Neutrophil (primary cell): Measurements from ENCODE around the gene GRIP1.

Experiments
- H3K27ac ChIP-seq: fragments of 200-600 bp; sonication (generic); 2 replicates; pipeline ENCODE4 v1.5.1; 2016; ENCODE audit warnings: mild to moderate bottlenecking, moderate library complexity
- H3K27me3 ChIP-seq: fragments of 200-600 bp; sonication (generic); 2 replicates; pipeline ENCODE4 v1.6.0; 2016; ENCODE audit warnings: mild to moderate bottlenecking
- H3K36me3 ChIP-seq: fragments of 200-600 bp; sonication (generic); 2 replicates; pipeline ENCODE4 v1.5.1; 2017
- H3K4me1 ChIP-seq, 2 experiments: fragments of 200-600 bp in 1 of 2; sonication (generic) in 1 of 2; 1 replicate in 1 of 2; 2 replicates in 1 of 2; pipeline versions ENCODE4 v1.5.1 to v1.6.1; 2013 to 2016; ENCODE audit warnings: low read depth in 1 of 2, low read length in 1 of 2, mild to moderate bottlenecking in 1 of 2, moderate library complexity in 1 of 2; ENCODE audit not compliant: control insufficient read depth in 1 of 2, insufficient read depth in 1 of 2
- H3K4me3 ChIP-seq, 2 experiments: fragments of 200-600 bp in 1 of 2; sonication (generic) in 1 of 2; 1 replicate in 1 of 2; 2 replicates in 1 of 2; pipeline ENCODE4 v1.5.1; 2013 to 2016; ENCODE audit warnings: low read depth in 1 of 2, low read length in 1 of 2, mild to moderate bottlenecking in 1 of 2, moderate library complexity in 1 of 2
- H3K9me3 ChIP-seq: fragments of 200-600 bp; sonication (generic); 2 replicates; pipeline ENCODE4 v1.5.1; 2016
- TF ChIP-seq, protein P1 (sequence below): fragments of 200-600 bp; sonication (generic); IDR thresholded peaks from 2 replicates; pipeline ENCODE4 v1.5.1; 2016; ENCODE audit warnings: antibody characterized with exemption

Gene GRIP1

DNA sequence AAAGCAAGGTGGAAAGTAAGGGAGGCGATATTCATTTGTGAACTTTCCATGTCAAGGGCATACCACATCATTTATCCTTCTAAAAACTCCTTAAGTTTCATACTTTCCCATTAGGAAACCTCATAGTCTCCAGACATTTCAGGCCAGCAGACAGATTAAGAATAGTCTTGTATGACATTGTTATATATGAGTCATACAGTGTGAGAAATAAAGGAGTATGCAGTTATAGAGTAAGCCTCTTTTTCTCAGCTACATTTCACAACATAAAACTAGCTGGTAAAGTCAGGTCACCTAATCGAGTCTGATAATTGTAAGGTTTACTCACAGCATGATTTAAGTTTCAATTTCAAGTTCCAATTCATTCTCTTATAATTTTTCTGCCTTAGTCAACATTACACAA lies 164.3 kb downstream of the GRIP1 start:
- H3K4me1 ChIP-seq, result no peaks in the 10 kb centered on the region
- no peaks in the 10 kb centered on the region for H3K36me3 ChIP-seq
- TF ChIP-seq, protein P1, sequence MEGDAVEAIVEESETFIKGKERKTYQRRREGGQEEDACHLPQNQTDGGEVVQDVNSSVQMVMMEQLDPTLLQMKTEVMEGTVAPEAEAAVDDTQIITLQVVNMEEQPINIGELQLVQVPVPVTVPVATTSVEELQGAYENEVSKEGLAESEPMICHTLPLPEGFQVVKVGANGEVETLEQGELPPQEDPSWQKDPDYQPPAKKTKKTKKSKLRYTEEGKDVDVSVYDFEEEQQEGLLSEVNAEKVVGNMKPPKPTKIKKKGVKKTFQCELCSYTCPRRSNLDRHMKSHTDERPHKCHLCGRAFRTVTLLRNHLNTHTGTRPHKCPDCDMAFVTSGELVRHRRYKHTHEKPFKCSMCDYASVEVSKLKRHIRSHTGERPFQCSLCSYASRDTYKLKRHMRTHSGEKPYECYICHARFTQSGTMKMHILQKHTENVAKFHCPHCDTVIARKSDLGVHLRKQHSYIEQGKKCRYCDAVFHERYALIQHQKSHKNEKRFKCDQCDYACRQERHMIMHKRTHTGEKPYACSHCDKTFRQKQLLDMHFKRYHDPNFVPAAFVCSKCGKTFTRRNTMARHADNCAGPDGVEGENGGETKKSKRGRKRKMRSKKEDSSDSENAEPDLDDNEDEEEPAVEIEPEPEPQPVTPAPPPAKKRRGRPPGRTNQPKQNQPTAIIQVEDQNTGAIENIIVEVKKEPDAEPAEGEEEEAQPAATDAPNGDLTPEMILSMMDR, result no peak
- no peaks in the 10 kb centered on the region for H3K27me3 ChIP-seq
- no peak overlapping the region for H3K4me3 ChIP-seq
- H3K27ac ChIP-seq, result no peak overlapping the region
- H3K9me3 ChIP-seq, result no peaks in the 10 kb centered on the region

DNA sequence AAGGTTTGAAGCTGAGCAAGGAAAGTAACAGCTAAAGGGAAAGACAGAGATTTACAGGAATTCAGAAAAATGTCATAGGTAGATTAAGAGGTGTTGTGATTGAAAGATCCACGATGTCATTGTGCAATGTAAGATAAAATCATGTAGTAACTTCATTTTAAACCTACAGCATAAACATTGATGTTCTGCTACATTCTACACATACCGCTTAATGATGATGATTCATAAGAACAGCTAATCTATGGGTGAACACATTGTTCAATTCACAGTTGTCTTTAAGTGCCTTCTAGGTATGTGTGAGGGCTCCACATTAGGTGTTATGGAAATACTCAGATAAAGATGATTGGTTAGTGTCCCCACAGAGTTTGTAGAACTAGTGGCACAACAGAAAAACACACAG lies 170.9 kb downstream of the GRIP1 start:
- TF ChIP-seq, protein P1, result no peak
- H3K36me3 ChIP-seq, result no peaks in the 10 kb centered on the region

DNA sequence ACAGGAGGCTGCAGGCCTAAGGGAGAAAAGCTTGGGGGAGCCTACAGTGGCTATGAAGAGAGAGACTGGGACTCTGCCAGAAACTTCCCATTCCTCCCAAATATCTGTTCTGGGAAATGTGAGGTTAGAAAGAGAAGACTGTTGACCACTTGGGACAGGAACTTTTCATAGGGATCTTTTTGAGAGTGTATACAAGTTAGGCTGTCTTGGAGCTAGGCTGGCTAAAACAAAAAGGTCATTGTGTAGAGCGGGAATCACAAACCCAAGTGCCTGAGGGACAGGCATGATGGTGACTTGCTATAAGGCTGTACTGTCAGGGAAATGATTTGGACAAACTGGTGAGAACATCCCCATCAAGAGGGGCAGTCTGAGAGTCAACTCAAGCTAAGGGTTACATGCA lies 175.1 kb downstream of the GRIP1 start:
- Histone ChIP-seq H3K4me1 (no peaks in the 10 kb centered on the region), H3K9me3 (no peaks in the 10 kb centered on the region), H3K27me3 (no peaks in the 10 kb centered on the region), H3K36me3 (no peaks in the 10 kb centered on the region), H3K4me3 (no peak overlapping the region), H3K27ac (no peak overlapping the region)
- TF ChIP-seq, protein P1, result no peak

More for the DNA sequence above, 170.9 kb downstream of the GRIP1 start:
- H3K27ac ChIP-seq, result no peak overlapping the region
- H3K4me3 ChIP-seq, result no peak overlapping the region
- H3K27me3 ChIP-seq, result no peaks in the 10 kb centered on the region
- no peaks in the 10 kb centered on the region for H3K9me3 ChIP-seq
- H3K4me1 ChIP-seq, result no peaks in the 10 kb centered on the region

DNA sequence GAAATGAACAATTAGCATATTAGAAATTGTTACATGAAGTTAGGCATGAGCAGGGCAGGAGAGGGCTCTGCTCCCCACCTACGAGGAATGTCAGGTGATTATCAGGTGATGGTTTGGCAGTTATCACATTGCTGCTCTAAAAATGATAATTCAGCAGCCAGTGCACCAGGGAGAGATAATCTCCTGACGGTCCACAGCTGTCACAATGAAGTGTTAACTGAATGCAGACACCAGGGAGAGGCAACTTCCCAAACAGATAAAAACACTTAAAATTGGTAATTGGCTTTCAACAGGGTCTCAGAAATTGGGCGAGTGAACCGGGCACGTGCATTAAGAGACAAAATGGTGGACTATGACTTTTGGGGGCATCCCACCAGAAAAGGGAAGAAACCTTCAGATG lies 176.0 kb downstream of the GRIP1 start:
- no peak overlapping the region for H3K27ac ChIP-seq
- no peaks in the 10 kb centered on the region for H3K9me3 ChIP-seq
- no peaks in the 10 kb centered on the region for H3K4me1 ChIP-seq
- H3K27me3 ChIP-seq, result no peaks in the 10 kb centered on the region
- no peaks in the 10 kb centered on the region for H3K36me3 ChIP-seq
- H3K4me3 ChIP-seq, result no peak overlapping the region
- TF ChIP-seq, protein P1, result no peak

DNA sequence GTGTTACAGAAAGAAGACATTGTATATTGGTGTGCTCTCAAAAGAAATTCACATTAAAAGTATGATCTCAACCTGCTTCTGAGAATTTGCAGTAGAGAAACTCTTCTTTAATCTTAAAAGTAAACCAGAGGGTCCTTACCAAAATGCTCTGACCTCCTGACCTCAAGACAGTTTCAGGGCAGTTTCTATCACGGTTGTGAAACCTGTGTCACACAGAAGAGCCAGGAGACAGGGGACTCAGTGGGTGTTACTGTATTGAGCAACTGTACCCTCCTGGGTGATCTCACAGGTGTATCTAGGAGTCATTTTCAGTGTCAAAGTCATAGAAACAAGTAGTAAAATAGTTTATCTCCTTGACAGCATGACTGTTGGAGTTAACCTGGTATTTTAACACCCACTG lies 178.0 kb downstream of the GRIP1 start:
- Histone ChIP-seq H3K27me3 (no peaks in the 10 kb centered on the region), H3K36me3 (no peaks in the 10 kb centered on the region), H3K9me3 (no peaks in the 10 kb centered on the region), H3K4me1 (no peaks in the 10 kb centered on the region), H3K27ac (no peak overlapping the region), H3K4me3 (no peak overlapping the region)
- TF ChIP-seq, protein P1, result no peak

DNA sequence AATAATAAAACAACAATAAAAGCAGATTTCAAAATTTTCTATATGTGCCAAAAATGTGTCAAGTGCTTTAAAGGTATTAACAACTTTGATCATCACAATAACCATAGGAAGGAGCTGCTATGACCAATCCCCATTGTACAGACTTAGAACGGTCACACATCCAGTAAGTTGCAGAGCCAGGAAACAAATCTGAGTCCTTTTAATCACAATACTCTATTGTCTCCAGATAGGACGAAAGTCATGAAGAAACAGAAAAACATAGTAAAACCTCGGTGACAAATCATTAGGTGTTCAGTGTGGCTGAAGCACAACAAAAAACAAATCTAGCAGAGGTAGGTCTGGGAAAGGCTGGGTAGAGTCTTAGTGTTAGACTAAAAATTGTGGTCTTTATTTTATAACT lies 178.8 kb downstream of the GRIP1 start:
- Histone ChIP-seq H3K27me3 (no peaks in the 10 kb centered on the region), H3K9me3 (no peaks in the 10 kb centered on the region), H3K27ac (no peak overlapping the region), H3K36me3 (no peaks in the 10 kb centered on the region), H3K4me3 (no peak overlapping the region), H3K4me1 (no peaks in the 10 kb centered on the region)
- TF ChIP-seq, protein P1, result no peak
